DOHH2 (cell line): Measurements from ENCODE around the gene IGF2BP2.

Source experiments
- H3F3A ChIP-seq: fragments of 200-600 bp; sonication (generic), shearing (Covaris generic); 2 replicates; pipeline ENCODE4 v1.6.0; 2016; ENCODE audit warnings: antibody characterized with exemption, mild to moderate bottlenecking; ENCODE audit not compliant: control insufficient read depth, insufficient read depth
- H3K27ac ChIP-seq: fragments of 200-600 bp; sonication (generic); 2 replicates; pipeline ENCODE4 v1.5.1; 2014; ENCODE audit warnings: low read depth, mild to moderate bottlenecking, low read length, moderate library complexity
- H3K27me3 ChIP-seq: fragments of 200-600 bp; sonication (generic); 2 replicates; pipeline ENCODE4 v1.6.1; 2014; ENCODE audit warnings: mild to moderate bottlenecking, low read length, mixed read lengths; ENCODE audit not compliant: control insufficient read depth
- H3K36me3 ChIP-seq: fragments of 200-600 bp; sonication (generic); 2 replicates; pipeline ENCODE4 v1.6.1; 2014; ENCODE audit warnings: mild to moderate bottlenecking, low read length, moderate library complexity, mixed read lengths; ENCODE audit not compliant: control insufficient read depth
- H3K4me1 ChIP-seq: fragments of 200-600 bp; sonication (generic); 2 replicates; pipeline ENCODE4 v1.6.1; 2014; ENCODE audit warnings: mild to moderate bottlenecking, low read length, mixed read lengths; ENCODE audit not compliant: control insufficient read depth
- H3K4me2 ChIP-seq: fragments of 200-600 bp; sonication (generic); 2 replicates; pipeline ENCODE4 v1.6.0; 2014; ENCODE audit warnings: mild to moderate bottlenecking, low read length, moderate library complexity
- H3K4me3 ChIP-seq: fragments of 200-600 bp; sonication (generic); 2 replicates; pipeline ENCODE4 v1.5.1; 2014; ENCODE audit warnings: mild to moderate bottlenecking, low read length, mixed read lengths
- H3K79me2 ChIP-seq: fragments of 200-600 bp; sonication (generic); 2 replicates; pipeline ENCODE4 v1.6.1; 2014; ENCODE audit warnings: mild to moderate bottlenecking, low read length, mixed read lengths; ENCODE audit not compliant: control insufficient read depth
- H3K9me2 ChIP-seq: fragments of 200-600 bp; sonication (generic); replicated peaks from 2 replicates; pipeline ENCODE4 v1.6.1; 2014; ENCODE audit warnings: mild to moderate bottlenecking, low read length, mixed read lengths; ENCODE audit not compliant: control insufficient read depth
- H3K9me3 ChIP-seq: fragments of 200-600 bp; sonication (generic); 2 replicates; pipeline ENCODE4 v1.6.1; 2014; ENCODE audit warnings: antibody characterized with exemption, low read length, mixed read lengths; ENCODE audit not compliant: control insufficient read depth, insufficient read depth
- H4K20me1 ChIP-seq: fragments of 200-600 bp; sonication (generic); 2 replicates; pipeline ENCODE4 v1.6.0; 2014; ENCODE audit warnings: low read depth, mild to moderate bottlenecking, antibody characterized with exemption, low read length, moderate library complexity; ENCODE audit not compliant: control insufficient read depth, insufficient read depth
- EZH2phosphoT487 ChIP-seq: fragments of 200-600 bp; sonication (generic); IDR thresholded peaks from 2 replicates; pipeline ENCODE4 v1.6.1; 2017; ENCODE audit warnings: borderline replicate concordance, mild to moderate bottlenecking, antibody characterized with exemption, low read length, moderate library complexity, mixed read lengths
- TF ChIP-seq, protein P1 (sequence below): fragments of 200-600 bp; sonication (generic); IDR thresholded peaks from one replicate; pipeline ENCODE4 v1.5.1; 2014; ENCODE audit warnings: antibody characterized with exemption, mild to moderate bottlenecking, low read depth, low read length; ENCODE audit not compliant: poor library complexity, severe bottlenecking

The IGF2BP2 gene

DNA sequence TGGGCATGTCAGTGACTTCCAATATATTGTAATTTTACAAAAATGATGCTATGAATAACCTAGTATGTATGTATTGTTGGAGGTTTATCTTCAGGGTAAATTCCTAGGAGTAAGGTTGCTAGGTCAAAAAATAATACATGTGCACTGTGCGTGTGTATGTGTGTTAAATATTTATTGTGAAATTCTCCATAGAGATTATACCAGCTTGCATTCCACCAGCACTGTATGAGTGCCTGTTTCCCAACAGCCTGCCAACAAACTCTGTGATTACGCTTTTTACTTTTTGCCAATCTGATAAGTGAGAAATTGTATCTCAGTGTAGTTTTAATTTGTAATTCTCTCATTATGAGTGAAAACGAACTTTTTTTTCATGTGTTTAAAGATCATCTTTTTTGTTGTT lies 12.6 kb upstream of the IGF2BP2 start:
- Histone ChIP-seq H3F3A (no peaks in the 10 kb centered on the region), H3K36me3 (no peaks in the 10 kb centered on the region), H3K4me3 (no peak overlapping the region), H3K4me1 (no peaks in the 10 kb centered on the region), H3K9me2 (no peaks in the 10 kb centered on the region), H3K27ac (no peak overlapping the region), H3K79me2 (no peaks in the 10 kb centered on the region), H3K27me3 (peaks cover 4% of the 10 kb centered on the region; the same call in 1 of the 2 replicates), H3K9me3 (no peaks in the 10 kb centered on the region), H3K4me2 (no peak overlapping the region), H4K20me1 (no peaks in the 10 kb centered on the region)
- no peak for TF ChIP-seq EZH2phosphoT487
- TF ChIP-seq, protein P1, sequence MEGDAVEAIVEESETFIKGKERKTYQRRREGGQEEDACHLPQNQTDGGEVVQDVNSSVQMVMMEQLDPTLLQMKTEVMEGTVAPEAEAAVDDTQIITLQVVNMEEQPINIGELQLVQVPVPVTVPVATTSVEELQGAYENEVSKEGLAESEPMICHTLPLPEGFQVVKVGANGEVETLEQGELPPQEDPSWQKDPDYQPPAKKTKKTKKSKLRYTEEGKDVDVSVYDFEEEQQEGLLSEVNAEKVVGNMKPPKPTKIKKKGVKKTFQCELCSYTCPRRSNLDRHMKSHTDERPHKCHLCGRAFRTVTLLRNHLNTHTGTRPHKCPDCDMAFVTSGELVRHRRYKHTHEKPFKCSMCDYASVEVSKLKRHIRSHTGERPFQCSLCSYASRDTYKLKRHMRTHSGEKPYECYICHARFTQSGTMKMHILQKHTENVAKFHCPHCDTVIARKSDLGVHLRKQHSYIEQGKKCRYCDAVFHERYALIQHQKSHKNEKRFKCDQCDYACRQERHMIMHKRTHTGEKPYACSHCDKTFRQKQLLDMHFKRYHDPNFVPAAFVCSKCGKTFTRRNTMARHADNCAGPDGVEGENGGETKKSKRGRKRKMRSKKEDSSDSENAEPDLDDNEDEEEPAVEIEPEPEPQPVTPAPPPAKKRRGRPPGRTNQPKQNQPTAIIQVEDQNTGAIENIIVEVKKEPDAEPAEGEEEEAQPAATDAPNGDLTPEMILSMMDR, result no peak

DNA sequence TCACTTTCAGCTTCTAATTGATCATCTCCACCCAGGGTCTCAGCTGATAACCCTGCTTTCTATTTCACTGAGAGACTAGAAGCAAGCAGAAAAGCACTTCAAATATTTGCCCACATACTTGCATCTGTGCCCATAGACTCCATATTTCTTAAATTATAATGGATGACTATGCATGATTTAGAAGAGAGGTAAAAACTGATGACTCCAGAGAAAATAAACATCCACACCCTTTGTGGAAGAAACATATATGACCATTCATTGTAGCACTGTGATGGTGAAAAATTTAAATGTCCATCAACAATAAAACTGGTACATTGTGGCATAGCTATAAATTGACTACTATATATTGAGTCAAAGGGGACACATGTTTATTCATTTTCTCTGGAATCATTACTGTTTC lies 7.1 kb upstream of the IGF2BP2 start:
- TF ChIP-seq, protein P1, result no peak
- no peak for TF ChIP-seq EZH2phosphoT487
- Histone ChIP-seq H3K4me2 (no peak overlapping the region), H3K27ac (no peak overlapping the region), H3K4me1 (no peaks in the 10 kb centered on the region), H3K4me3 (no peak overlapping the region), H3F3A (no peaks in the 10 kb centered on the region), H4K20me1 (no peaks in the 10 kb centered on the region), H3K9me3 (no peaks in the 10 kb centered on the region), H3K9me2 (no peaks in the 10 kb centered on the region), H3K36me3 (no peaks in the 10 kb centered on the region), H3K27me3 (peaks cover 39% of the 10 kb centered on the region), H3K79me2 (no peaks in the 10 kb centered on the region)

DNA sequence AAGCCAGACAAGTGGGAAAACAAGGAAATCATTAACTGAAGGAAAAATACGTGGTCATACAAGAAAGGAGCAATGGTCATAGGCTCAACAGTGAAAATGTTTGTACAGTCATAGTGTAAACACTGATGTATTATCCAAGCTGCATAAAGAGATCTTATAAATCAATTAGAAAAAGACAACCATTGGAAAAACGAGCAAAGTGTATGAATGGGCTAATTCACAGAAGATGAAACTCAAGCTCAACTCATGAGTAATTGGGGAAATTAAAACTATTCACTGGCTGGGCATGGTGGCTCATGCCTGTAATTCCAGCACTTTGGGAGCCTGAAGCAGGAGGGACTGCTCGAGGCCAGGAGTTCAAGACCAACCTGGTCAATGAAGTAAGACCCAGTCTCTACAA lies 6.4 kb upstream of the IGF2BP2 start:
- Histone ChIP-seq H3K4me2 (no peak overlapping the region), H3K9me3 (no peaks in the 10 kb centered on the region), H3K4me1 (no peaks in the 10 kb centered on the region), H3K27ac (no peak overlapping the region), H4K20me1 (no peaks in the 10 kb centered on the region), H3F3A (no peaks in the 10 kb centered on the region), H3K4me3 (no peak overlapping the region), H3K9me2 (no peaks in the 10 kb centered on the region), H3K36me3 (no peaks in the 10 kb centered on the region), H3K79me2 (no peaks in the 10 kb centered on the region), H3K27me3 (peaks cover 46% of the 10 kb centered on the region)
- no peak for TF ChIP-seq EZH2phosphoT487
- TF ChIP-seq, protein P1, result no peak
